ENCODE data around the gene ZNF679.
"Not testable (repeated sequence)": the region's sequence is repeated elsewhere in the genome, so short reads cannot be mapped to it uniquely, and the experiment has no call there.

The ZNF679 gene

DNA sequence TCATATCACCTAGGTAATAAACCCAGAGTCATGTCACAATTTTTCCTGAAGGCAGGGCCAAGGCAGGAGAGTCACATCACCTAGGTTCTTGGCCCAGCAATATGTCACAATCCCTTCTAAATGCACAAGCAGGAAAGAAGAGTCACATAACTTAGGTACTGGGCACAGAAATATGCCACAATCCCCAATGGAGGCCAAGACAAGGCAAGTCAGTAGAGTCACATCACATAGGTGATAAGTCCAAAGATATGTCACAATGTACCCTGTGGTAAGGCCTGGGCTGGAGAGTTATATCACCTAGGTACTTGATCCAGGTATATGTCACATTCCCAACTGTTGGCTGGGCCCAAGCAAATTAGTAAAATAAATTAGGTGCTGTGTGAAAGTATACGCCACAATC is at the start of gene ZNF679:
Gene ZNF679, plus strand, starts transcription at position 301 of the 400 bp plus-strand sequence. CDS start 20,644 bp downstream, outside the sequence.
- CTCF ChIA-PET, H3K27me3 Mint-ChIP-seq: not testable (repeated sequence)

DNA sequence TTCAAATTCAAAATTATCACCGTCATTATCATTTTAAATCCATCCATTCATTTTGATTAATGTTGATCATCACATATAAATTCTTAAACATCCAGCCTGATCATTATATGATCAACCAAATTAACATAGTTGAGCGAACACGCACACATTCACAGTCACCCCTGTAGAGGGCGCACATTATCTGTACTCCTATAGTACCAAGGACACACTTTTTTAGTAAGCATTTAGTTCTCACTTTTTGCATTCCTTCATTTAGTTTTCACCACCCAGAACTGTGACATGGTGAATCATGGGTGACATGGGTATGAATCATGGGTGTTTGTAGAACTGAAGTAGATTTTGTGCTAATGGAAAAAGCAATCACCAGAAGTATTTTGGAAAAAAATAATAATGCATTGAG is 47.3 kb upstream of the ZNF679 start:
- CTCF ChIA-PET: interaction anchor here (0.7 kb wide), 1 partner anchor 1291 kb away, joined by 3 read pairs; no protein-coding TSS in a partner anchor

More for the DNA sequence above, at the start of gene ZNF679:
- not testable (repeated sequence) for H3K27ac Mint-ChIP-seq, H3K36me3 Mint-ChIP-seq, H3K4me1 Mint-ChIP-seq, DNase-seq, H3K4me3 Mint-ChIP-seq
- H3K9me3 Mint-ChIP-seq: peaks cover 75% of the 10 kb centered on the region

DNA sequence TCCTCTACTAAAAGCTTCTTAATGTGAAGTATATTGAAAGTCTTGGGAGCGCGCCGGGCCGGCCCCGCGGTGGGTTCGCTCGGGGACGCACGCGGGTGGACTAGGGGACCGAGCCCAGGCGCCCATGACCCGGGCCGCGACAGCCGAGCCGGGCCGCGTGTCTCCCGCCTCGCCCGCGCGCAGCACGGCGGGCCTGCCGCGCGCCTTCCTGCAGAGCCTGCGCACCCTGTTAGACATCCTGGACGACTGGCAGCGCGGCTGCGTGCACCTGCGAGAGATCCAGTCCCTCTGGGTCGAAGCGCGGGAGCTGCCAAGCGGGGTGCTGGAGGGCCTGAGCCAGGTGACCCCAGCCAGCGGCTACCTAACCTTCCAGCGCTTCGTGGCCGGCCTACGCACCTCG is 46.7 kb upstream of the ZNF679 start:
- no peaks in the 10 kb centered on the region for H3K36me3 Mint-ChIP-seq
- H3K27ac Mint-ChIP-seq: no peak overlapping the region
- peaks cover 14% of the 10 kb centered on the region for H3K9me3 Mint-ChIP-seq
- no peak for DNase-seq
- CTCF ChIA-PET: no interaction called here
- H3K4me3 Mint-ChIP-seq: no peak overlapping the region
- no peaks in the 10 kb centered on the region for H3K27me3 Mint-ChIP-seq
- H3K4me1 Mint-ChIP-seq: no peaks in the 10 kb centered on the region

More for the DNA sequence above, 47.3 kb upstream of the ZNF679 start:
- H3K27me3 Mint-ChIP-seq: no peaks in the 10 kb centered on the region
- DNase-seq: no peak
- H3K4me3 Mint-ChIP-seq: no peak overlapping the region
- H3K27ac Mint-ChIP-seq: no peak overlapping the region
- no peaks in the 10 kb centered on the region for H3K4me1 Mint-ChIP-seq
- no peaks in the 10 kb centered on the region for H3K36me3 Mint-ChIP-seq
- peaks cover 14% of the 10 kb centered on the region for H3K9me3 Mint-ChIP-seq

DNA sequence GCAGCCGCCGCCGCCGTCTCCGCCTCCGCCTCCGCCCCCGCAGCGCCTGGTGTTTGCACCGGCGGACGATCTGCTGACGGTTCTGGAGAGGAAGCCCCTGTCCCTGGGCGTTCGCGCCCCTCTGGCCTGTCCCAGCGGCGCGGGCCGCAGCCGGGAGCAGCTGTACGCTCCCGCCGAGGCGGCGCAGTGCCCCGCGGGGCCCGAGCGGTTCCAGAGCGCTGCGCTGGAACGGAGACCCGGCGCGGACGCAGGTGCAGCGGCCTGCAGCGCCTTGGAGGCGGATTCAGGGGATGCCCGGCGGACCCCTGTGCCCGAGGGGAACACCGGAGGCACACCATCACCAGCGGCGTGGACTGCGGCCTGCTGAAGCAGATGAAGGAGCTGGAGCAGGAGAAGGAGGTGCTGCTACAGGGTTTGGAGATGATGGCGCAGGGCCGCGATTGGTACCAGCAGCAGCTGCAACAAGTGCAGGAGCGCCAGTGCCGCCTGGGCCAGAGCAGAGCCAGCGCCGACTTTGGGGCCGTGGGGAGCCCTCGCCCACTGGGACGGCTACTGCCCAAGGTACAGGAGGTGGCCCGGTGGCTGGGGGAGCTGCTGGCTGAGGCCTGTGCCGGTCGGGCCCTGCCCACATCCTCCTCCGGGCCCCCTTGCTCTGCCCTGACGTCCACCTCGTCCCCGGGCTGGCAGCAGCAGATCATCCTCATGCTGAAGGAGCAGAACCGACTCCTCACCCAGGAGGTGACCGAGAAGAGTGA is 46.1 kb upstream of the ZNF679 start:
- CTCF ChIA-PET: interaction anchor here (1.0 kb wide), 1 partner anchor 440 kb away, joined by 5 read pairs; no protein-coding TSS in a partner anchor
- Mint-ChIP-seq H3K27ac (no peak overlapping the region), H3K27me3 (no peaks in the 10 kb centered on the region), H3K4me1 (no peaks in the 10 kb centered on the region), H3K4me3 (no peak overlapping the region), H3K36me3 (no peaks in the 10 kb centered on the region), H3K9me3 (peaks cover 15% of the 10 kb centered on the region)
- no peak for DNase-seq

DNA sequence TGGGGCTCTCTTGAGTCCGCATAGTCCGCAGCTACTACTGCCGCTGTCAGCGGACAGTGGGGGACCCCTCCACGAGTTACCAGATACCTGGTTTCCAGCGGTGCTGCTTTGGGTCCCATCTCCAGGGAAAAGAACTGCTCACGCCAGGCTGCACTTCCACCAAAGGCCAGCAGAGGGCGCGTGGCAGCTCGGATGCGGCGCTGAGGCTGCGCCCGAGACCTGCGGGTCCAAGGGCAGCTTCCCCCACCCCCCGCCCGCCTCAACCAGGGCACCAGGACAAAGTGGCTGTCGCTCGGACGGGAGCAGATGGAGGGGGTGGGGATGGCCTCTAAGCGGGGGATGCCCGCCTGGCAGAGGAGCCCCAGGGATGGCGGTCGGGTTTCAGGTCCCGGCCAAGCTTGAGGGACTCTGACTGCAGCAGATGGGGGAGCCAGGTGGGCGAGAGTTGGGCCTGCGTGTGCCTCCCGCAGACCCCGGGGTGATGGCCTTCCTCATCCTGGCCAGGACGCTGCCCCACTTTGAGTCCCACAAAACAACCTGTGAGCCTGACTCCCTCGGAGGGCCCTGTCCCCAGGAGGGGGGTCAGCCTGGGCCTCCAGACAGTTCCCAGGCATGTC is 45.0 kb upstream of the ZNF679 start:
- Mint-ChIP-seq H3K36me3 (no peaks in the 10 kb centered on the region), H3K4me1 (no peaks in the 10 kb centered on the region), H3K4me3 (no peak overlapping the region), H3K9me3 (peaks cover 19% of the 10 kb centered on the region), H3K27ac (no peak overlapping the region), H3K27me3 (no peaks in the 10 kb centered on the region)
- CTCF ChIA-PET: interaction anchor here (1.0 kb wide), 1 partner anchor 439 kb away, joined by 5 read pairs; no protein-coding TSS in a partner anchor
- peak; percentile 27 for DNase-seq

DNA sequence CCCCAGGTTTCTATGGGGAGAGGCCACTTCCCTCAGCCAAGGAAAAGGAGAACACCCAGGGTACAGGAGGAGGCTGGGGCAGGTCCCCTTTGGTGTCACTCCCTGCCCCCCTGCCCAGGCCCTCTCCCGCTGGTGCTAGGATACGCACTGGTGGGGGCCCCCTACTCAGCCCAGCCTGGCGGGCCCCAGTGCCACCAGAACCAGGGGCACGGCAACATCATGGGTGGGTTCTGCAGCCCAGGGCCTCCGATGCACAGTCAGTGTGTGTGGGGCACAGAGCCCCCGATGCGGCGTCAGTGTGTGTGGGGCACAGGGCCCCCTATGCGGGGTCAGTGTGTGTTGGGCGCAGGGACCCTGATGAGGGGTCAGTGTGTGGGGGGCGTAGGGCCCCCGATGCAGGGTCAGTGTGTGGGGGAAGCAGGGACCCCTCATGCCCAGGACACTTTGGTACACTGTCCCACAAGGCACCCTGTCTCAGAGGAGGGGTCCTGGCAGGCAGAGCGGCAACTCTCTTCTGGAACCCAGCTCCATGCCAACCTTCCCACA is 44.4 kb upstream of the ZNF679 start:
- CTCF ChIA-PET: no interaction called here
- Mint-ChIP-seq H3K27me3 (no peaks in the 10 kb centered on the region), H3K9me3 (peaks cover 21% of the 10 kb centered on the region), H3K4me3 (no peak overlapping the region), H3K36me3 (no peaks in the 10 kb centered on the region), H3K27ac (no peak overlapping the region), H3K4me1 (no peaks in the 10 kb centered on the region)
- DNase-seq: no peak

DNA sequence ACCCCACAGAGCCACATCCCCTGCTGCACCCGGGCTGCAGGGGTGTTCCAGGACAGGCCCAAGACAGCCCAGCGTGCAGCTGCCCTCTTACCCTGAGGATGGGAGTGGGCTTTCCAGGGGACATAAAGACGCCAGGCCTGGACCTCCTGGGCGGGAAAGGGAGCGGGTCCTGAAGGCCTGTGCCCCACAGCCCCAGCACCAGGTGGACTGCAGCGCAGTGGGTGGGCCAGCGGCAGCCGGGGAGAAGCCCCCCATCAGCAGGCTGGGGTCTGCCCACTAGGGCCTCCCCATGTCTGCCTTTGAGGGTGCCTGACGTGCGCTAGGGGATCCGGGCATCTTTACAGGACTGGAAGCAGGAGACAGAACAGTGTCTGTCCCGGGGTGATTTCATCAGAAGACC is 43.9 kb upstream of the ZNF679 start:
- Mint-ChIP-seq H3K4me1 (no peaks in the 10 kb centered on the region), H3K27me3 (no peaks in the 10 kb centered on the region), H3K4me3 (no peak overlapping the region), H3K9me3 (peaks cover 25% of the 10 kb centered on the region), H3K27ac (no peak overlapping the region), H3K36me3 (no peaks in the 10 kb centered on the region)
- CTCF ChIA-PET: no interaction called here
- no peak for DNase-seq

DNA sequence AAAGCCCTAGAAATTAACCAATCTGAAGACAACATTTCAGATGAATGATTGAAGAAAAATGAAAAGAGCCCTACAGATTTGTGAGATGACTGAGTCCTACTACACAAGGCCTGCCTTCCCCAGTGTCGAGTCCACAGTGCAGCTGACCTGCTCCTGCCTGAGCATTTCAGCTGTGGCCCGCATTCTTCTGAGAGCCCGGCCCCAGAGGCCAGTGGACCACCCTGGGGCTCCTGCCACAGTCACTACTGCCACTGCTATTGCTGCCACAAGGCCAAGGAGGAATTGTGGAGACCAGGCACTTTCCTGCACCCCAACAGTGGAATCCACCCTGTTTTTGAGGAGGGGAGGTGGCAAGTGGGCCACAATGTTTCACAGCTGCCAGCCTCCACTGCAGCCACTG is 40.9 kb upstream of the ZNF679 start:
- no peaks in the 10 kb centered on the region for H3K4me1 Mint-ChIP-seq
- no peak overlapping the region for H3K4me3 Mint-ChIP-seq
- DNase-seq: no peak
- H3K27ac Mint-ChIP-seq: no peak overlapping the region
- CTCF ChIA-PET: no interaction called here
- H3K9me3 Mint-ChIP-seq: peaks cover 18% of the 10 kb centered on the region
- H3K27me3 Mint-ChIP-seq: no peaks in the 10 kb centered on the region
- no peaks in the 10 kb centered on the region for H3K36me3 Mint-ChIP-seq

DNA sequence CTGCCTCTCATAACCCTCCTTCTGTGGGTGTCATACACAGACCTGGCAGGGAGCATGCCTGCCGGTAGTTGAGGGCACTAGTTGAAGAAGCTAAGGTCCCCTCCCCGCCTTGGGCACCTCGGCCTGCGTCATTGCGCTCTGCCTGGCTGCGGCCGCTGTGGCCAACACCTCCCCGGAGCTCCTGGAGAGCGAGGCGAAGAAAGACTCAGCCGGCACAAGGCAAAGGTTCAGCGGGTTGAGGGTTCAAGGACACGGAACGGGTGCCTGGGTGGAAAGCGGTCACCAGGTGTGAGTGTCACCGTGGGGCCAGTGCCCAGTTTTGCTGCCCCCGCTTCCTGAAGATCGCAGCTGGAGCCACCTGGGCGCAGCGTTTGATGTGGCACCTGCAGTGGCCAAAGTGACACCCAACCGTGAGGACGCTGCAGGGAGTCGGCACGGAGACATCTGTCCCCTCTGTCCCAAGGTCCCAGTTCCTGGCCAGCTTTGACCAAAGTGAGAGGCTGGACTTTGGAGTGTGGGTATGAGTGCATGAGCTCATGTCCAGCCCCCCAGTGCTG is 36.0 kb upstream of the ZNF679 start:
- H3K36me3 Mint-ChIP-seq: no peaks in the 10 kb centered on the region
- H3K4me1 Mint-ChIP-seq: no peaks in the 10 kb centered on the region
- CTCF ChIA-PET: no interaction called here
- no peaks in the 10 kb centered on the region for H3K27me3 Mint-ChIP-seq
- H3K4me3 Mint-ChIP-seq: no peak overlapping the region
- DNase-seq: no peak
- no peak overlapping the region for H3K27ac Mint-ChIP-seq
- peaks cover 29% of the 10 kb centered on the region for H3K9me3 Mint-ChIP-seq

DNA sequence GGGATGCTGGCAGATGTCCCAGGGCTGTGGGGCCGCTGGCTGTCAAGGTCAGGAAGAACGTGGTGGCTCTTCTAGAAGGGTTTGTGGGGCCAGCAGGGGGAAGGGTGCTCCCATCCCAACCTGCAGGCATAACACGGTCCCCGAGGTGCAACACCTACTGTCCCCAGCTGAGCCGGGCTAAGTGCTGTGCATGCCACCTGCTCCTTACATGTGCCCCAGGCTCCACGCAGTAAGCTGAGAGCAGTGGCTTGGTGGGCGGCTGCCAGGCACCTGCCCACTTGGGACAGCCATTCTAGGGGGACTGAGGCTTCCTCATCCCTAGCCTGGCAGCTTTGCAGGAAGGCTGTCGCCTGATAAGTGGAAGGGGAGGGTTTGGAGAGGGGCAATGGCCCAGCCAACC is 35.5 kb upstream of the ZNF679 start:
- no peak overlapping the region for H3K27ac Mint-ChIP-seq
- CTCF ChIA-PET: no interaction called here
- DNase-seq: no peak
- H3K4me1 Mint-ChIP-seq: no peaks in the 10 kb centered on the region
- H3K36me3 Mint-ChIP-seq: no peaks in the 10 kb centered on the region
- H3K9me3 Mint-ChIP-seq: peaks cover 29% of the 10 kb centered on the region
- H3K4me3 Mint-ChIP-seq: no peak overlapping the region
- no peaks in the 10 kb centered on the region for H3K27me3 Mint-ChIP-seq

DNA sequence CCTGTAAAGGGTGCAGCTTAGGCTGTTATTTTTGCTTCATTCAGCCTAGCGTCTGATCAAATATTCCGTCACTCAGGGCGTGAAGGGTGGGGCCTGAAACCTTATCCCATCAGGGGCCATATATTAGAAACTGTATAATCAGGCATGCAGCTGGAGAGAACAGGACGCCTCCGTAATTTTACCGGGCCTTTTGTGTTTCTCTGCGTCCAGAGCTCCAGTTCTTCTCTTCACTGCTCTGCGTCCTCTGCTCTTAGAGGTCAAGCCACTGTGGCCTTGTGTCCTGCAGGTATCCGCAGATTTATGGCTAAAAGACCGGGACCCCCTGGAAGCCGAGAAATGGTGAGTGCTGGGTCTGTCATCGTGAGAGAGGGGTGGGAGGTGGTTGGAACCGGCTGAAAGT is 21.4 kb upstream of the ZNF679 start, which contains the start of gene ZNF735:
Gene ZNF735, plus strand, starts transcription at position 301 of the 400 bp plus-strand sequence. Its CDS starts 0 bp downstream, at position 301.
- Mint-ChIP-seq H3K9me3 (peaks cover 43% of the 10 kb centered on the region), H3K4me3 (no peak within 1 kb of the TSS), H3K36me3 (peaks cover 1% of the 10 kb centered on the region), H3K4me1 (no peaks in the 10 kb centered on the region), H3K27me3 (no peaks in the 10 kb centered on the region), H3K27ac (no peak within 1 kb of the TSS)
- no peak for DNase-seq
- CTCF ChIA-PET: no interaction called here

DNA sequence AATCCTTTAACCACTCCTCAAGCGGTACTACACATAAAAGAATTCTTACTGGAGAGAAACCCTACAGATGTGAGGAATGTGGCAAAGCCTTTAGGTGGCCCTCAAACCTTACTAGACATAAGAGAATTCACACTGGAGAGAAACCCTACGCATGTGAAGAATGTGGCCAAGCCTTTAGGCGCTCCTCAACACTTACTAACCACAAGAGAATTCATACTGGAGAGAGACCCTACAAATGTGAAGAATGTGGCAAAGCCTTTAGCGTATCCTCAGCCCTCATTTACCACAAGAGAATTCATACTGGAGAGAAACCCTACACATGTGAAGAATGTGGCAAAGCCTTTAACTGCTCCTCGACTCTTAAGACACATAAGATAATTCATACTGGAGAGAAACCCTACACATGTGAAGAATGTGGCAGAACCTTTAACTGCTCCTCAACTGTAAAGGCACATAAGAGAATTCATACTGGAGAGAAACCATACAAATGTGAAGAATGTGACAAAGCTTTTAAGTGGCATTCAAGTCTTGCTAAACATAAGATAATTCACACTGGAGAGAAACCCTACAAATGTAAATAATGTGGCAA is 8.5 kb upstream of the ZNF679 start:
- not testable (repeated sequence) for H3K36me3 Mint-ChIP-seq

DNA sequence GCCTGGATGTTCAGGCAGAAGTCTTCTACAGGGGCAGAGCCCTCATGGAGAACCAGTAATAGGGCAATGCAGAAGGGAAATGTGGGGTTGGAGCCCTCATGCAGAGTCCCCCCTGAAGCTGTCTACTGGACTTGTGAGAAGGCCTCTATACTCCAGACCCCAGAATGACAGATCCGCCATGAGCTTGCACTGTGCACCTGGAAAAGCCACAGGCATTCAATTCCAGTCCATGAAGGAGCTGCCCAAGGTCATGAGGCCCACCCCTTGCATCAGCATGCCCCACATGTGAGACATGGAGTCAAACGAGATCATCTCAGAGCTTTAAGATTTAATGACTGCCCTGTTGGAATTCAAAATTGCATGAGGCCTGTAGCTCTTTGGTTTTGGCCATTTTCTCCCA is 4.9 kb upstream of the ZNF679 start:
- DNase-seq: no peak
- Mint-ChIP-seq H3K27ac (no peak overlapping the region), H3K4me3 (no peak overlapping the region), H3K36me3 (no peaks in the 10 kb centered on the region), H3K4me1 (no peaks in the 10 kb centered on the region), H3K27me3 (no peaks in the 10 kb centered on the region), H3K9me3 (peaks cover 62% of the 10 kb centered on the region)
- CTCF ChIA-PET: no interaction called here

More for the DNA sequence above, 8.5 kb upstream of the ZNF679 start:
- H3K27ac Mint-ChIP-seq, DNase-seq, H3K4me3 Mint-ChIP-seq, CTCF ChIA-PET, H3K4me1 Mint-ChIP-seq, H3K27me3 Mint-ChIP-seq: not testable (repeated sequence)
- peaks cover 51% of the 10 kb centered on the region for H3K9me3 Mint-ChIP-seq

DNA sequence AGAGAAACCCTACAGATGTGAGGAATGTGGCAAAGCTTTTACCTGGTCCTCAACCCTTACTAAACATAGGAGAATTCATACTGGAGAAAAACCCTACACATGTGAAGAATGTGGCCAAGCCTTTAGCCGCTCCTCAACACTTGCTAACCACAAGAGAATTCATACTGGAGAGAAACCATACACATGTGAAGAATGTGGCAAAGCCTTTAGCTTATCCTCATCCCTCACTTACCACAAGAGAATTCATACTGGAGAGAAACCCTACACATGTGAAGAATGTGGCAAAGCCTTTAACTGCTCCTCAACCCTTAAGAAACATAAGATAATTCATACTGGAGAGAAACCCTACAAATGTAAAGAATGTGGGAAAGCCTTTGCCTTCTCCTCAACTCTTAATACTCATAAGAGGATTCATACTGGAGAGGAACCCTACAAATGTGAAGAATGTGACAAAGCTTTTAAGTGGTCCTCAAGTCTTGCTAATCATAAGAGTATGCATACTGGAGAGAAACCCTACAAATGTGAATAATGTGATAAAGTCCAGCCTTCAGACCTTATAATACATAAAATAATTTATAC is 38.2 kb downstream of the ZNF679 start:
- Mint-ChIP-seq H3K9me3 (peaks cover 28% of the 10 kb centered on the region), H3K27me3 (no peaks in the 10 kb centered on the region), H3K27ac (no peak overlapping the region), H3K36me3 (peaks cover 5% of the 10 kb centered on the region), H3K4me1 (no peaks in the 10 kb centered on the region), H3K4me3 (no peak overlapping the region)
- CTCF ChIA-PET: no interaction called here
- no peak for DNase-seq
